Epithelial cell of esophagus (primary cell): ENCODE results near the gene PNPLA7.
"Not testable (repeated sequence)": the region's sequence is repeated elsewhere in the genome, so short reads cannot be mapped to it uniquely, and the experiment has no call there.

Experiments used
- DNase-seq: peaks from one replicate; pipeline ENCODE4 v3.0.0; 2010; ENCODE audit warnings: low read depth
- H3K4me3 ChIP-seq: 2 replicates; pipeline ENCODE4 v1.5.1; 2011; ENCODE audit warnings: mild to moderate bottlenecking, low read length, control low read depth
- CTCF ChIP-seq: IDR thresholded peaks from 2 replicates; pipeline ENCODE4 v1.5.1; 2011; ENCODE audit warnings: low read depth, mild to moderate bottlenecking, low read length, control low read depth, inconsistent platforms; ENCODE audit not compliant: insufficient read depth; ENCODE audit errors: missing control alignments

PNPLA7 gene

GRCh38 chr9:137453643-137454081 is 96.5 kb downstream of the PNPLA7 start:
- H3K4me3 ChIP-seq = peak overlapping the region; percentile 54

GRCh38 chr9:137452761-137453642 is 97.2 kb downstream of the PNPLA7 start:
- no peak for DNase-seq
- H3K4me3 ChIP-seq = peak overlapping the region; percentile 54
- no peak for TF ChIP-seq CTCF

More at GRCh38 chr9:137453643-137454081, 96.5 kb downstream of the PNPLA7 start:
- peak; percentile 79 for DNase-seq
- TF ChIP-seq CTCF = no peak

- H3K4me3 ChIP-seq = no peak overlapping the region
- DNase-seq = no peak
- no peak for TF ChIP-seq CTCF
Measured at GRCh38 chr9:137452006-137452760, 98.0 kb downstream of the PNPLA7 start.

- H3K4me3 ChIP-seq = not testable (repeated sequence)
Measured at GRCh38 chr9:137451264-137452005, 98.8 kb downstream of the PNPLA7 start.

GRCh38 chr9:137450539-137451222 is 99.5 kb downstream of the PNPLA7 start:
- DNase-seq = not testable (repeated sequence)

More at GRCh38 chr9:137451264-137452005, 98.8 kb downstream of the PNPLA7 start:
- DNase-seq = not testable (repeated sequence)

GRCh38 chr9:137449931-137450538 is 100.2 kb downstream of the PNPLA7 start:
- TF ChIP-seq CTCF = no peak
- no peak for DNase-seq
- no peak overlapping the region for H3K4me3 ChIP-seq

More at GRCh38 chr9:137450539-137451222, 99.5 kb downstream of the PNPLA7 start:
- H3K4me3 ChIP-seq = not testable (repeated sequence)
